Spinal cord (tissue), 10 donors: ENCODE measurements around the gene ZNF407. TPM values are rescaled to one million over a fixed set of nuclear protein-coding genes. Genes with fewer than 3 reads are reported as not detected.

Source experiments
- DNase-seq, 6 donors: peaks; one replicate each; pipeline versions ENCODE4 v3.0.0 to v3.0.0-alpha.2; 2013 to 2015; ENCODE audit warnings: low spot score in 6 of 6, low read depth in 4 of 6
- H3K27ac ChIP-seq: one replicate; pipeline ENCODE4 v1.5.1; 2013; ENCODE audit warnings: low read depth, low read length, control low read depth
- H3K27me3 ChIP-seq: one replicate; pipeline ENCODE4 v1.6.1; 2013; ENCODE audit warnings: low read length; ENCODE audit not compliant: control insufficient read depth, insufficient read depth
- H3K36me3 ChIP-seq: one replicate; pipeline ENCODE4 v1.6.1; 2013; ENCODE audit warnings: low read length; ENCODE audit not compliant: control insufficient read depth, insufficient read depth
- H3K4me1 ChIP-seq: one replicate; pipeline ENCODE4 v1.6.1; 2013; ENCODE audit warnings: low read length; ENCODE audit not compliant: control insufficient read depth, insufficient read depth
- H3K4me3 ChIP-seq: one replicate; pipeline ENCODE4 v1.5.1; 2013; ENCODE audit warnings: low read depth, low read length, control low read depth
- H3K9me3 ChIP-seq: one replicate; pipeline ENCODE4 v1.6.1; 2013; ENCODE audit warnings: low read length; ENCODE audit not compliant: control insufficient read depth, insufficient read depth
- WGBS: methylation state at CpG from one replicate; pipeline ENCODE4 v1.1.5; 2013; ENCODE audit warnings: missing lambda C conversion rate; ENCODE audit not compliant: insufficient coverage; 5-methylcytosine and 5-hydroxymethylcytosine counted together
- polyA plus RNA-seq, 2 donors: library from polyadenylated mRNA; unstranded; fragments of 120-200 nt; gene quantifications; one replicate each; pipeline ENCODE4 v1.2.1, GENCODE V29; 2013; ENCODE audit not compliant: insufficient read length in 2 of 2
- total RNA-seq, 2 donors: library from RNA; depleted of rRNA in 1 of 2; stranded (reverse); fragments of 120-200 nt in 1 of 2; fragments of >200 nt in 1 of 2; gene quantifications; one replicate each; pipeline versions ENCODE4 v1.2.3 to v1.2.4, GENCODE V29; 2013 to 2014
- donor health status: healthy.

Gene ZNF407
- total and polyA plus RNA-seq, 4 donors = 7.9 to 22.8 (median 13.2) TPM

DNA sequence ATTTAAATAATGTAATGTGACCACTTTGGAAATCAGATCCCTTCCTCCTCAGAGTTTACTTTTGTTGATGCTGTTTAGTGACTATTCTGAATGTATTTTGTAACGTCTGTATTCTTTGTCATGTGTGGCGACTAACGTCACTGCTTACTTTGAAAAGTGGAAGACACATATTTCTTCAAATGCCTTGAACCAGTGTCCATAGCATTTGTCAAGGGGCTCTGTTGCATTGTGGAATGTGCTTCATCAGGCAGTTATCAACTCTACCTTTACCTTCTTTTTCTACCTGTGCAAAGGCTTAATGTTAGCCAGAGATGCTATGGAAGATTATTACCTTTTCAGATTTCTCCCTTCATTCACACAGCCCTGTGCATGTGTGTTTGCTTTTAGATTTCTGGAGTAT lies 162.4 kb downstream of the ZNF407 start:
- no CpG with 5 or more reads among the region's 3 CpGs for WGBS
- Histone ChIP-seq H3K27ac (no peak overlapping the region), H3K4me3 (no peak overlapping the region), H3K4me1 (no peaks in the 10 kb centered on the region), H3K27me3 (no peaks in the 10 kb centered on the region), H3K36me3 (no peaks in the 10 kb centered on the region), H3K9me3 (no peaks in the 10 kb centered on the region)
- no peak for DNase-seq

DNA sequence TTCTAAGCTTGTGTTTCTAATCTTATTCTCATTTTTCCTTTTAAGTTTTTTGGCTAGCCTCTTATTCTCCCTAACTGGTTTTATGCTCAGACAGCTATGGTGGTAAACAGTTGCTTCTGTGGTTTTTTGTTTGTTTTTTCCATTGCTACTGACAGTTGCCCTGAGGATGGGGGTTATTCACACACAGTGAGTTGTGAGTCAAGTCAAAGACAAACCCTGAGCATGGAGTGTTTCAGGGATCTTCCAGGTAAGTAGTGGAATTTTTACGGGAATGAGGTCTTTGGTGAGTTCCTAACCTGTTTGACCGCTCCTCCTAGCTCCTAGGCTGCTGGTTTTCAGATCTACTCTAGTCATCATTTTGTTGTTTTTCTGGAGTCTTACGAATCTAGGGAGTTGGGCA lies 162.8 kb downstream of the ZNF407 start:
- H3K9me3 ChIP-seq = no peaks in the 10 kb centered on the region
- 100% methylated on average over 3 of the region's 3 CpGs for WGBS
- no peak for DNase-seq
- no peaks in the 10 kb centered on the region for H3K27me3 ChIP-seq
- H3K27ac ChIP-seq = no peak overlapping the region
- no peak overlapping the region for H3K4me3 ChIP-seq
- no peaks in the 10 kb centered on the region for H3K4me1 ChIP-seq
- no peaks in the 10 kb centered on the region for H3K36me3 ChIP-seq

DNA sequence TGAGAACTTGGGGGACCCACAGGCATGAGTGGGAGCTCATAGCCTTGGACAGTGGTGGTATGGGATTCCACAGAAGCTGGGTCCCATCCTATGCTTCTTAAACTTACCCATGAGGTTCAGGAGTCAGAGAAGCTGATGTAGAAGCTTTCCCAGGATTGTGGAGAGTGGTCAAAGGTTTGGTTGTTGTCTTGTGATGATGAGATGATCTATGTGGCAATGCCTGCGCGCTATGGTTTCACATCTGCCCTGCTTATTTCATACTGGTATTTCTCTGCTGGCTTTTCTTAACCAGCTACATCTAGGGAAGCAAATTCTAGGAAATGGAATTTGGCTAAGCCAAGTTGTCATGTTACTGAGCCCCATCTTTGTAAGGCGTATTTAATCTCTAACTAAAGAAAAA lies 168.6 kb downstream of the ZNF407 start:
- WGBS = 93% methylated on average over 2 of the region's 3 CpGs
- no peaks in the 10 kb centered on the region for H3K36me3 ChIP-seq
- H3K4me1 ChIP-seq = no peaks in the 10 kb centered on the region
- H3K9me3 ChIP-seq = no peaks in the 10 kb centered on the region
- no peak overlapping the region for H3K27ac ChIP-seq
- H3K4me3 ChIP-seq = no peak overlapping the region
- no peak for DNase-seq
- no peaks in the 10 kb centered on the region for H3K27me3 ChIP-seq

DNA sequence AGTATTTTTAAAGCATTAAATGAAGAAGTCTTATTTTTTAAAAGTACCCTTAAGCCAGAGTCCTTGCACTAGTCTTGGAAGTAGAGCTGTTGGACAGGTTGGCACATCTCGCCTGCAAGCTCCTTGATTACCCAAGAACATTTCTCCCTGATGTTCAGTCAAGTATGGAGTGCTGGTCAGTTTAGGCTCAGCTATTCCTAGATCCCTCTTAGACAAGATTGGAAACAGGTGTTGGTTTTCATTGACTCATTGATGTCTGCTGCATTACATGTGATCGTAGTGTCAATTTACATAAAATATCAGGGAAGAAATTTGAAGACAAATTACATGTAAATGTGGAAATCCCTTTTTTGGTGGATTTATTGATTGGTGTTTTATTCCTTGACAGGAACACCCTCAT lies 170.4 kb downstream of the ZNF407 start:
- H3K4me3 ChIP-seq = no peak overlapping the region
- H3K27me3 ChIP-seq = no peaks in the 10 kb centered on the region
- no peaks in the 10 kb centered on the region for H3K4me1 ChIP-seq
- H3K9me3 ChIP-seq = no peaks in the 10 kb centered on the region
- 100% methylated on average over 1 of the region's 2 CpGs for WGBS
- H3K27ac ChIP-seq = no peak overlapping the region
- DNase-seq = no peak
- H3K36me3 ChIP-seq = no peaks in the 10 kb centered on the region

DNA sequence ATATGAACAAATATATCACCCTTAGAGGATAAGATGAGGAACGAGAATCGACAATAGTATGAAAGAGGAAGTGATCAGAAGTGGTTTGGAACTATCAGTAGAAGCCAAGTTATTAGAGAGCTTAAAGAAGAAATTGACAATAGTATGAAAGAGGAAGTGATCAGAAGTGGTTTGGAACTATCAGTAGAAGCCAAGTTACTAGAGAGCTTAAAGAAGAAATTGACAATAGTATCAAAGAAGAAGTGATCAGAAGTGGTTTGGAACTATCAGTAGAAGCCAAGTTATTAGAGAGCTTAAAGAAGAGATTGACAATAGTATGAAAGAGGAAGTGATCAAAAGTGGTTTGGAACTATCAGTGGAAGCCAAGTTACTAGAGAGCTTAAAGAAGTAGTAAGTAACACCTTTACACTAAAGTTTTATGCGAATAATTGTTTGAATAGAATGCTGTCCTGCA lies 175.5 kb downstream of the ZNF407 start:
- DNase-seq = no peak
- Histone ChIP-seq H3K4me3 (no peak overlapping the region), H3K27me3 (no peaks in the 10 kb centered on the region), H3K36me3 (no peaks in the 10 kb centered on the region), H3K9me3 (no peaks in the 10 kb centered on the region), H3K27ac (no peak overlapping the region), H3K4me1 (no peaks in the 10 kb centered on the region)
- no CpG with 5 or more reads among the region's 3 CpGs for WGBS

DNA sequence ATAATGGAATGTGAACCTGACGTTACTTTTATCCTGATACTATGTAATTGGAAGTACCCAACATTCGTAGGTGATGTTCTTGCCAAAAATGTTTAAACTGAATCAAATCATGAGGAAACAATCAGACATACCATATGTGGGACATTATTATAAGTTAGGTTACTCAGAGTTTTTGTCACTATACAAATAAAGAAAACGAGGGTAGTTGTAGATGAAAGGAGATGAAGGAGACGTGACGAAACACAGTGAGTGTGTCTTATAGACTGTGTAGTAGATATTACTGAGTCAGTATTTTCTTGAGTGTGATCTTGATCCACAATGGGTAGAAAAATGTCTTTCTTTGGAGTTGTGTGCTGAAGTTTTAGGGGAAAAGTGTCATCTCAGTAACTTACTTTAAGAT lies 176.8 kb downstream of the ZNF407 start:
- no peak for DNase-seq
- H3K9me3 ChIP-seq = no peaks in the 10 kb centered on the region
- H3K4me1 ChIP-seq = no peaks in the 10 kb centered on the region
- H3K4me3 ChIP-seq = no peak overlapping the region
- WGBS = 100% methylated on average over 3 of the region's 5 CpGs
- no peaks in the 10 kb centered on the region for H3K36me3 ChIP-seq
- H3K27ac ChIP-seq = no peak overlapping the region
- no peaks in the 10 kb centered on the region for H3K27me3 ChIP-seq

DNA sequence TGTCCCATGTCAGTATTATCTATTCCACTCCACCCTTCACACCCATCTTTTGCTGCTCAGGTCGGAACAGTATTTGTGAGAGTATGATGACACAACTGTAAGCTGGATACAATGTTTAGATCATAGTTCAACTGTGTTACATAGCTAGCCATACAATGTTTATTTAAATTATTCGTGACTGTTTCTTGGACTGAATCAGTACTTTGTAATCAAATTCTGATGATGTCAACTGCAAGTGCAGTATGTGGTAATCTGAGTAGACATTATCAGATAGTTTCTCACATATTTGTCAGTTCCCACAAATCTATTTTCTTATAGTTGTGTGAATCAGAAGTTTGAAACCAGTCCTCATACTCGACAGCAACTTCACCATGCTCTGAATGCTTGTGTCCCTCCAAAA lies 177.6 kb downstream of the ZNF407 start:
- WGBS = no CpG with 5 or more reads among the region's 3 CpGs
- Histone ChIP-seq H3K36me3 (no peaks in the 10 kb centered on the region), H3K9me3 (no peaks in the 10 kb centered on the region), H3K4me1 (no peaks in the 10 kb centered on the region), H3K4me3 (no peak overlapping the region), H3K27ac (no peak overlapping the region), H3K27me3 (no peaks in the 10 kb centered on the region)
- no peak for DNase-seq

DNA sequence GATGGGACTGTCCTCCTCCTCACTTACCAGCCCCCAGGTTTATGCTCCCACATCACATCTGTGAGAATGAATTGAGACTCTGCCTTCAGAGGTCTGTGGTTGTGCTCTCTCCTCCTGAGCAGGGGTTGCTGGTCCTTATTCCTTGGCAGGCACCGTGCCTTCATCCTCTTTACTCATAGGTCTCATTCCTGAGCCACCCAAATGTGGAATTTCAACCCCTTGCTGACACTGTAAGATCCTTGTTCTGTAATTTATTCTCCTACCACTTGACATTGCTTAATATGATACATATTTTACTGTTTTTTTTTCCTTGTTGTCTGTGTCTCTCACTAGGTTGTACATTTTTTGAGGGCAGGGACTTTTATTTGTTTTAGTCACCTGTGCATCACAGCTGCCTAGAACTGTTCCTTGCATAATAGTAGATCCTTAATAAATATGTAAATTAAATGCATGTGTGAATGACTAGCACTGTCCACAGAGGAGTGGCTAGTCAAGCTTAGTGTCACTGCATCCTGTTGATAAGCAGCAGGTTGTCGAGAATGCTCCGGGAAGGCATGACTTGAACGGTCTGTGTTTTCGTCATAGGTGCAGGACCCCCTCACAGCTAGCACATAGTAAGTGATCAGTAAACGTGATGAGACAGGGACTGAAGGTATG lies 180.6 kb downstream of the ZNF407 start:
- Histone ChIP-seq H3K4me1 (no peaks in the 10 kb centered on the region), H3K27me3 (no peaks in the 10 kb centered on the region), H3K36me3 (no peaks in the 10 kb centered on the region), H3K9me3 (no peaks in the 10 kb centered on the region), H3K4me3 (no peak overlapping the region), H3K27ac (no peak overlapping the region)
- DNase-seq = no peak
- WGBS = 79% methylated on average over 6 of the region's 6 CpGs

DNA sequence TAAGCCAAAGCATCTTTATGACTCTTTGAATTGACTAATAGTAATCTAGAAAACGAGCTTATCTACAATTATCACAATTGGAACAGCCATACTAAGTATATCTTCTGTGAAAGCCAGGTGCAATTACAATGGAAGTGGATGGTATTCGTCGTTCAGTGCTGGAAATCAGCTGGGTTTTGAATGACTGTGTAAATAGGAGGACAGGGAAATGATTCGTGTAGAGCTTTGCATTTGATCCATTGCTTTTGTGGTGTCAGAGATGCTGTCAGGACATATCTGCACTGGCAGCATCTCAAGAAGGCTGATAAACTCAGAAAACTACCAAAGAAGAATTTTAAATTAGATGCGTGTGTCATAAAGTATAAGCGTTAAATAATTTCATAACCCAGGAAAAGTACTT lies 187.1 kb downstream of the ZNF407 start:
- Histone ChIP-seq H3K27ac (no peak overlapping the region), H3K36me3 (no peaks in the 10 kb centered on the region), H3K4me3 (no peak overlapping the region), H3K27me3 (no peaks in the 10 kb centered on the region), H3K4me1 (no peaks in the 10 kb centered on the region), H3K9me3 (no peaks in the 10 kb centered on the region)
- no CpG with 5 or more reads among the region's 6 CpGs for WGBS
- DNase-seq = peak in 2 of 6 donors; percentile 11 to 61

DNA sequence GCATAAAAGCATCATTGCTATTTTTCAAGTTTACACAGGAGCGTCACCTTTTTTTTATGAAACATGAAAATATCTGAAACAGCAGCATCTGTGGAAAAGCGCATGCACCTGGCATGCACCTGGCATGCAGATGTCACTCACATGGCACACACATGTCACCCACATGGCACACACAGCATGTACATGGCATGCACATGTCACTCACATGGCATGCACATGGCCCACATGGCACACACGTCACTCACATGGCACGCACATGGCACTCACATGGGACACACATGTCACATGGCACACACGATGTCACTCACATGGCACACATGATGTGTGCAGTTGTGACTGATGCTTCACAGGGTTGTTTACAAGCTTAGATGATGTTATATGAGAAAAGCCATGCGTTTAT lies 188.0 kb downstream of the ZNF407 start:
- no peak for DNase-seq

More for the DNA sequence above, 188.0 kb downstream of the ZNF407 start:
- Histone ChIP-seq H3K36me3 (no peaks in the 10 kb centered on the region), H3K27ac (no peak overlapping the region), H3K27me3 (no peaks in the 10 kb centered on the region), H3K4me1 (no peaks in the 10 kb centered on the region), H3K9me3 (no peaks in the 10 kb centered on the region), H3K4me3 (no peak overlapping the region)
- WGBS = 88% methylated on average over 4 of the region's 6 CpGs
